ENCODE data around the gene L1CAM.

DNA sequence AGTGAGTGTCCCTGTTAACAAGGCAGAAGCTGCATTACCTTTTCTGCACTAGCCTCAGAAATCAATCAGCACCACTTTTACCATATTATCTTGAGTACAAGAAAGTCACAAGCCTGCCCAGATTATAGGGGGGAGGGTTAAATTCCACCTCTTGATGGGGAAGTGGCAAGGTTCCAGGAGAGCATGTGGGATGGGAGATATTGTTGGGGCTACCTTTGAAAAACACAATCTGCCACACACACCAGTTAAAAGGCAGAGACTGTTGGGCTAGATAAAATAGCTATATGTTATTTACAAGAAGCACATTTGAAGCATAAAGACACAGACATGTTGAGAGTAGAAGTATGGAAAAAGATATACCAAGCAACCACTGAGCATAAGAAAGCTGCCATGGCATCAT, 11.9 kb upstream of the L1CAM start:
- TF ChIP-seq EZH2phosphoT487 (IDR thresholded peaks at IDR 0.05; ENCODE audit: low read depth): no peak
- TF ChIP-seq, protein P1, sequence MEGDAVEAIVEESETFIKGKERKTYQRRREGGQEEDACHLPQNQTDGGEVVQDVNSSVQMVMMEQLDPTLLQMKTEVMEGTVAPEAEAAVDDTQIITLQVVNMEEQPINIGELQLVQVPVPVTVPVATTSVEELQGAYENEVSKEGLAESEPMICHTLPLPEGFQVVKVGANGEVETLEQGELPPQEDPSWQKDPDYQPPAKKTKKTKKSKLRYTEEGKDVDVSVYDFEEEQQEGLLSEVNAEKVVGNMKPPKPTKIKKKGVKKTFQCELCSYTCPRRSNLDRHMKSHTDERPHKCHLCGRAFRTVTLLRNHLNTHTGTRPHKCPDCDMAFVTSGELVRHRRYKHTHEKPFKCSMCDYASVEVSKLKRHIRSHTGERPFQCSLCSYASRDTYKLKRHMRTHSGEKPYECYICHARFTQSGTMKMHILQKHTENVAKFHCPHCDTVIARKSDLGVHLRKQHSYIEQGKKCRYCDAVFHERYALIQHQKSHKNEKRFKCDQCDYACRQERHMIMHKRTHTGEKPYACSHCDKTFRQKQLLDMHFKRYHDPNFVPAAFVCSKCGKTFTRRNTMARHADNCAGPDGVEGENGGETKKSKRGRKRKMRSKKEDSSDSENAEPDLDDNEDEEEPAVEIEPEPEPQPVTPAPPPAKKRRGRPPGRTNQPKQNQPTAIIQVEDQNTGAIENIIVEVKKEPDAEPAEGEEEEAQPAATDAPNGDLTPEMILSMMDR (IDR thresholded peaks at IDR 0.05; ENCODE audit: low read depth, low read length): no peak
